HG02571 (cell line): ENCODE data around the gene TMEM151B.
"Not testable (repeated sequence)": the region's sequence is repeated elsewhere in the genome, so short reads cannot be mapped to it uniquely, and the experiment has no call there.

Experiments
- ATAC-seq: cut with Tn5 transposase; IDR thresholded peaks from one replicate; pipeline ENCODE4 v1.9.1; 2021; ENCODE audit warnings: mild to moderate bottlenecking, moderate library complexity; ENCODE audit not compliant: unreplicated experiment

The TMEM151B gene

DNA sequence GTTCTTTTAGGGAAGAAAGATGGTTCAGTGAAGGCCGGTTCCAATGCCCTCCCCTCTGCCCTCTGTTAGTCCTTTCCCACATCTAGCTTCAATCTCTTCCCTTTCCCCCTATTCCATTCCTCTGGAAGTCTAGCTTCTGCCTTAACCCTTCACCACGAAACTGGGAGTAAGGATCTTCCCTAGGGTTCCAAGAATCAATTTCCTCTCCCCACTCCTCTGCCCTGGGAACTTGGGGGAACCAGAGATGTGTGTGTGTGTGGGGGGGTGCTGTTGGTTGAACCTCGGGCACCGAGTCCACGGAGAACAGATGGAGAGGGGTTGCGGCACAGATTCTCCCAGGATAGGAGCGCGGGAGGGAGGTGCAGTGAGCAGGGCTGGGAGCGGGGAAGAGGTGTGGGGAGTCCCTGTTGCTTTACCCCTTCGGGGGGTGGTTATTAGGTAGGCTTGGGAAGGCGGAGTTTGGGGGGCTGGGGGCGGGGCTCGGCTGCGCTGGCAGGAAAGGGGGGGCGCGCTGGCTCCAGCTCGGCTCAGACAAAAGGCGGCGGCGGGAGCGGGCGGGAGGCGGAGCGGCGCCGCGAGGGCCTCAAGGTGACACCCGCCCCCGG, at the start of gene TMEM151B:
Gene TMEM151B (plus strand): TSS at position 530 of the 605 bp plus-strand sequence. CDS start 293 bp downstream, outside the sequence.
- no peak for ATAC-seq

- no peak for ATAC-seq
These were observed 49.3 kb upstream of the TMEM151B start for GRCh38 chr6:44220913-44221290.

- no peak for ATAC-seq
These were observed 48.8 kb upstream of the TMEM151B start for GRCh38 chr6:44221291-44221960.

DNA sequence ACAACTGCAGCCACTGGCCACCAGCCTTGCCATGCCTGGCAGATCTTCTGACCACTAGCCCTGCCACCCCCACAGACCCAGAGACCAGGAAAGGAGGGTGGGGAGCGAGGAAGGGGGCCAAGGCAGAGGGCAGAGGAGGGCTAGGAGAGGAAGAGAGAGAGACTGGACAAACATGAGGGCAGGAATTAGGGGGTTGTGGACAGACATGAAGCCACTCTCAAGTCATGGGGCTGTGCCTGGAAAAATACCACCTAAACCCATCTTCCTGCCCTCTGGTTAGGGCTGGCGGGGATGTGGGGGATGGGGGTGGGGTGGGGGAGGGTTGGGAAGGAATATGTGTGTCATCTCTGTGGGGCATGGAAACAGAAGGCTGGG, 48.3 kb upstream of the TMEM151B start:
- ATAC-seq: no peak

- ATAC-seq: no peak
These were observed 47.5 kb upstream of the TMEM151B start for GRCh38 chr6:44222486-44223318.

GRCh38 chr6:44223319-44224028, 46.8 kb upstream of the TMEM151B start, which contains the start of gene SLC29A1:
SLC29A1 (plus strand) TSS chr6:44223595; CDS start chr6:44227314, 3,719 bp downstream.
- no peak for ATAC-seq

- ATAC-seq: no peak
These were observed 46.0 kb upstream of the TMEM151B start for GRCh38 chr6:44224029-44224964.

GRCh38 chr6:44224965-44225305, 45.3 kb upstream of the TMEM151B start:
- no peak for ATAC-seq

GRCh38 chr6:44225579-44226325, 44.5 kb upstream of the TMEM151B start:
- no peak for ATAC-seq

DNA sequence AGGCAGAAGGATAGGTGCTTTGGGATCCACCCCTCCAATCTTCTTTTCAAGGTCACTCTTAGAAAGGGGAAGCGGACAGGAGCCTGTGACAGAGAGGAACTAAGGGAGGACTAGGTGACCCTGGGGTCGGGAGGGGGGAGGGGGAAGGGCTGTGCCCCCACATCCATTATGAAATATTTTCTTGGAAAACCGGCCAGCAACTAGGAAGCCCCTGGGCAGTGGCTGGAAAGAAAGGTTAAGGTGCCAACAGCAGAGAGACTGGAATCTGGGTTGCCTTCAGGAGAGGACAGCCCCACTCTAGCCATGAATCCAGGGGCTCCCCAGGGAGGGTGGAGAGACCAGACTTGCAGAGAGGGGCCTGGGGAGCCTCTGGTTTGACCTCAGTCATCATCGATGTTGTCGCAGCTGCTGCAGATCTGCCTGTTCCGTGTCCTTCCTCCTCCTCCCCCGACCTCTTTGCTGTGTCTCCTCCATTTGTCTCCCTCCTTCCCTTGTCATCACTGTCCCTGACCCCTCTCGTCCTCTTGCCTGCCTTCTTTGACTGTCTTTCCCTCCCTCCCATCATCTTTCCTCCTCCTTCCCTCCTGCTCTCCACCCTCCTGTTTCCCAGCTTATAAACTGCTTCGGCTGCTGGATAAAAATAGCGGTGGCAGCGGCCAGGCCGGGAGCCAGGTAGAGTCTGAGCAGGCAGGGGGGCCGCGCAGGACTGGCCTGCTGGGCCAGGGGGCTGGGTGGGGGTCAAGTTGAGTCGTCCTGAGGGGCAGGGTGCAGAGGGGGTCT, 43.7 kb upstream of the TMEM151B start:
- no peak for ATAC-seq

DNA sequence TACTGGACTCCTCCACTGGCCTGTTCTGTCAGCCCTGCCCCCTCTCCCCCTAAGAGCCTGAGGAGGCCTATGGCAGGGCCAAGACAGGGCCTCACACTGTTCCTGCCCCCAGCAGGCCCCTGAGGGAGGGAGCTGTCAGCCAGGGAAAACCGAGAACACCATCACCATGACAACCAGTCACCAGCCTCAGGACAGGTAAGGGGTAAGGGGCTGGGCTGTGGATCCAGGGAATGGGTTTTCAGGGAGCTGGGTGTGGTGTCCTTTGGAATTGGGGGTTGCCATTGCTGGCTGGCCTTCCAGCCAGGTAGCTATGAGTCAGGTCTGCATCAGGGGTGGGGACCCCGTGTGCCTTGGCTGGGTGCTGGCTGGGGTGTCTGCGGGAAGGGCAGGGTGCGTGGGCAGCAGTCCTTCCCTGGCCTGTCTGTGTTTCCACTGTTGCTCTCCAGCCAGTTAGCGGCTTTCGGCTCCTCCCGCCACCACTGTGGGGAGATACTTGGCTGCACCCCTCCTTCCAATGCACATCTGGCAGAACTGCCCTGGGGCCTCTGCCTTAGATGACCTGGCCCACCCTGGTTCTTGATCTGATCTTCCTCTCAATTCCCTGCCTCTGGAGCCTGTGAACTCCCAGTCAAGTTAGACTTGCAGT, 43.0 kb upstream of the TMEM151B start:
- ATAC-seq: no peak

GRCh38 chr6:44228031-44228430, 42.2 kb upstream of the TMEM151B start:
- ATAC-seq: no peak

DNA sequence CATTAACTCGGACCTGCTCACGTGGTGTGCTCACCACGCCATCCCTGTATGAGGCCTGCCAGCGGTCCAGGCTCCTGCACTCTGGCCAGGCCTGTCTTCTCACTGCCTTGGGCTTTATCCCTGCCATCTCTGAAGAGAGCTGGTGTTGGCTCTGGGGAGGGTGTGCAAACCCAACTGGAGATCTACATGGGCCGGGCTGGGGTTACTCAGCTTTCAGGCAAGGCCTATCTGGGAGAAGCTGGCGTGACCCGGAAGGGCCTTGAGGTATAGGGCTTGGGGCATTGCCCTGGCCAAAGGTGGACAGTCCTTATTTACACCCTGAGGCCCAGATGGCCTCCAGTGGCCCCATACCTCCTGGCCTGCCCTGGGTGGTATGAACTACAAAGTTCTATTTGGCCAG, 41.8 kb upstream of the TMEM151B start:
- no peak for ATAC-seq

DNA sequence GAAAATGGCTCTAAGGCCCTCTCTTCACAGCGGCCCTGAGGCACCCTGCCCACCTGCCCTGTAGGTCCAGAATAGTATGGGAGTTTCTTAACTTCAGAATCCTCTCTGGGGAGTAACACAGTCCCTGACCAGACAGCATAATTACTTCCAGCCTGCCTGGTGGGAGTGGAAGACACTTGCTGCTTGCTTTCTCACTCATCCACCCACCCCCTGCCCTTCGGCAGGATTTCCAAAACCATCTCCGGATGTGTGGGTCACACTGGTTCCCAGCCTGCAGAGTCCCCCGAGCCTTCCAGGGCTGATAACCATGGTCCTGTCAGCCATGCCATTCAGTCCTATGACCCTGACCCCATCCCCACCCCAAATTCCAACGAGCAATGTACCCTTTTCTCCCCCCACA, 41.4 kb upstream of the TMEM151B start:
- no peak for ATAC-seq

DNA sequence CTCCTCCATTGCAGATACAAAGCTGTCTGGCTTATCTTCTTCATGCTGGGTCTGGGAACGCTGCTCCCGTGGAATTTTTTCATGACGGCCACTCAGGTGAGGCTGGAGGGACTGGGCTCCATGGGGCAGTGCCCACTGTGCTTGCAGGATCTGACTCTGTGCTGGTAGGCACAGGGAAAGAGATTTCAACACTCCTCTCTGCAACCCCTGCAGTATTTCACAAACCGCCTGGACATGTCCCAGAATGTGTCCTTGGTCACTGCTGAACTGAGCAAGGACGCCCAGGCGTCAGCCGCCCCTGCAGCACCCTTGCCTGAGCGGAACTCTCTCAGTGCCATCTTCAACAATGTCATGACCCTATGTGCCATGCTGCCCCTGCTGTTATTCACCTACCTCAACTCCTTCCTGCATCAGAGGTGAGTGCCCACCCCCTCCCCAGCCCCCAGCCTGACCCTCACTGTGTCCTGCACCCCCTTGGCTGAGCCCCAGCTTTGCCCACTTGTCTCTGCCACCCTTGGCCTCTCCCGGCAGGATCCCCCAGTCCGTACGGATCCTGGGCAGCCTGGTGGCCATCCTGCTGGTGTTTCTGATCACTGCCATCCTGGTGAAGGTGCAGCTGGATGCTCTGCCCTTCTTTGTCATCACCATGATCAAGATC, 40.7 kb upstream of the TMEM151B start:
- no peak for ATAC-seq

GRCh38 chr6:44230034-44230675, 40.1 kb upstream of the TMEM151B start:
- ATAC-seq: no peak

DNA sequence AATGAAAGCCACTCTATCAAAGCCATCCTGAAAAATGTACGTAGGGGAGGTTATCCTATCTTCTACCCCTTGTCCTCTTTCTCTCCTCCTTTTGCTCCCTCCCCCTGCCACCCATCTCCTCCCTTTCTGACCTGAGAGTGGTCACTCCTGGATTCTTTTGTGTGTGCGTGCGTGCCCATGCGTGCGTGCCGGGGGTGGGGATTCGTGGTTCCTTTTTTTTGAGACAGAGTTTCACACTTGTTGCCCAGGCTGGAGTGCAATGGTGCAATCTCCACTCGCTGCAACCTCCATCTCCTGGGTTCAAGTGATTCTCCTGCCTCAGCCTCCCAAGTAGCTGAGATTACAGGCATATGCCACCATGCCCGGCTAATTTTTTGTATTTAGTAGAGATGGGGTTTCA, 38.8 kb upstream of the TMEM151B start:
- not testable (repeated sequence) for ATAC-seq
